Fibroblast of the aortic adventitia (primary cell): ENCODE measurements around the gene TSPAN32. TPM values are rescaled to one million over a fixed set of nuclear protein-coding genes. Genes with fewer than 3 reads are reported as not detected.

Experiments used
- DNase-seq: peaks from one replicate; pipeline ENCODE4 v3.0.0-alpha.2; 2010; ENCODE audit warnings: low read depth
- H3K4me3 ChIP-seq: 2 replicates; pipeline ENCODE4 v1.5.1; 2011; ENCODE audit warnings: low read depth, mild to moderate bottlenecking, control low read depth, low read length, moderate library complexity
- CTCF ChIP-seq: IDR thresholded peaks from 2 replicates; pipeline ENCODE4 v1.5.1; 2011; ENCODE audit warnings: mild to moderate bottlenecking, low read length, control low read depth, inconsistent platforms; ENCODE audit not compliant: insufficient read depth
- total RNA-seq: library from RNA; depleted of rRNA; stranded (reverse); fragments of >200 nt; gene quantifications from 2 replicates; pipeline ENCODE4 v1.2.3, GENCODE V29; 2012; ENCODE audit warnings: low replicate concordance

TSPAN32 gene
- total RNA-seq: under 0.01 and 0.33 TPM in 2 replicates

- no peak within 1 kb of the TSS for H3K4me3 ChIP-seq
- DNase-seq: peak; percentile 17
- no peak for TF ChIP-seq CTCF
Observed at GRCh38 chr11:2301631-2302305, at the start of gene TSPAN32, which contains the start of gene C11orf21. Gene TSPAN32 (plus strand): TSS chr11:2302013. CDS start chr11:2302150, 137 bp downstream. Gene C11orf21 (minus strand): TSS chr11:2301918. CDS start chr11:2301808, 110 bp downstream.

GRCh38 chr11:2252018-2252417, 49.8 kb upstream of the TSPAN32 start:
- no peak overlapping the region for H3K4me3 ChIP-seq
- no peak for TF ChIP-seq CTCF

GRCh38 chr11:2256293-2256913, 45.4 kb upstream of the TSPAN32 start:
- no peak for TF ChIP-seq CTCF
- no peak overlapping the region for H3K4me3 ChIP-seq
- no peak for DNase-seq

More at GRCh38 chr11:2252018-2252417, 49.8 kb upstream of the TSPAN32 start:
- no peak for DNase-seq

GRCh38 chr11:2256951-2257700, 44.7 kb upstream of the TSPAN32 start:
- TF ChIP-seq CTCF: no peak
- DNase-seq: no peak

GRCh38 chr11:2258501-2259465, 43.0 kb upstream of the TSPAN32 start:
- no peak overlapping the region for H3K4me3 ChIP-seq
- no peak for DNase-seq
- TF ChIP-seq CTCF: no peak

More at GRCh38 chr11:2256951-2257700, 44.7 kb upstream of the TSPAN32 start:
- H3K4me3 ChIP-seq: no peak overlapping the region

- no peak for TF ChIP-seq CTCF
- DNase-seq: no peak
- H3K4me3 ChIP-seq: no peak overlapping the region
Observed at GRCh38 chr11:2259466-2259830, 42.4 kb upstream of the TSPAN32 start.
